ENCODE data around the gene UGT3A2.

- TF ChIP-seq, protein P1, sequence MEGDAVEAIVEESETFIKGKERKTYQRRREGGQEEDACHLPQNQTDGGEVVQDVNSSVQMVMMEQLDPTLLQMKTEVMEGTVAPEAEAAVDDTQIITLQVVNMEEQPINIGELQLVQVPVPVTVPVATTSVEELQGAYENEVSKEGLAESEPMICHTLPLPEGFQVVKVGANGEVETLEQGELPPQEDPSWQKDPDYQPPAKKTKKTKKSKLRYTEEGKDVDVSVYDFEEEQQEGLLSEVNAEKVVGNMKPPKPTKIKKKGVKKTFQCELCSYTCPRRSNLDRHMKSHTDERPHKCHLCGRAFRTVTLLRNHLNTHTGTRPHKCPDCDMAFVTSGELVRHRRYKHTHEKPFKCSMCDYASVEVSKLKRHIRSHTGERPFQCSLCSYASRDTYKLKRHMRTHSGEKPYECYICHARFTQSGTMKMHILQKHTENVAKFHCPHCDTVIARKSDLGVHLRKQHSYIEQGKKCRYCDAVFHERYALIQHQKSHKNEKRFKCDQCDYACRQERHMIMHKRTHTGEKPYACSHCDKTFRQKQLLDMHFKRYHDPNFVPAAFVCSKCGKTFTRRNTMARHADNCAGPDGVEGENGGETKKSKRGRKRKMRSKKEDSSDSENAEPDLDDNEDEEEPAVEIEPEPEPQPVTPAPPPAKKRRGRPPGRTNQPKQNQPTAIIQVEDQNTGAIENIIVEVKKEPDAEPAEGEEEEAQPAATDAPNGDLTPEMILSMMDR (IDR thresholded peaks at IDR 0.05) = no peak
- TF ChIP-seq ZFX (IDR thresholded peaks at IDR 0.05; ENCODE audit: borderline replicate concordance) = no peak
These were observed 2.1 kb upstream of the UGT3A2 start for GRCh38 chr5:36068751-36069281.

Data from 22Rv1 (cell line).